ENCODE results near the gene ID1. TPM values are rescaled to one million over a fixed set of nuclear protein-coding genes. Genes with fewer than 3 reads are reported as not detected.

Gene ID1
- total and polyA plus RNA-seq, 2 of the 13 experiments (the other 11 are each of a cell fraction or from before 2014, with no cell fraction given): 320 to 419 TPM

DNA sequence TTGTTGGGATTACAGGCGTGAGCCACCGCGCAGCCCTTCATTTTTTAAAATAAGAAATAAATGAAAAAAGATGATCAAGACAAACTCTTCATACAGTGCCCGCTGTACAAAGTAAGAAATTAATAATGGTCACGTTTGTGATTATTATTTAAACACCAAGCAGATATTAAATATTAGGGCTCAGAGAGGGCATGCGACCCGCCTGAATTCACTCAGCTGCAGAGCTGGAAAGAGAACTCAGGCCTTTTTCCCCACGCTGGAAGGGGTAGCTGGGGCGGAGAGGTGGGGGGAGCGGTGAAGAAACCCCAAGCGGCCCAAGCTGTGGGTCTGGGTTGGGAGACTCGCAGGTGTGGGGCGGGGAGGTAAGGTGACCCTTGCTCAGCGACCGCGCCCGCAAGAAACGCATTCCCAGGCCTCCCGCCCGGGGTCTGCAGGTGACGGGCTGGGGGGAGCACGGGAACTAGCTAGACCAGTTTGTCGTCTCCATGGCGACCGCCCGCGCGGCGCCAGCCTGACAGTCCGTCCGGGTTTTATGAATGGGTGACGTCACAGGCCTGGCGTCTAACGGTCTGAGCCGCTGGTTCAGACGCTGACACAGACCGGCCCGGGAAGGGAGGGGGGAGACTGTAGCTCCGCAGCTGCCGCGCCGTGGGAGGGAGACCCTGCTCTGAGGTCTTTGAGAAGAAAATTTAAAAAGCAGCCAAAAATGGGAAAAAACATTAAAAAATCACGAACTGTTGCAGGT is 1.1 kb upstream of the ID1 start (continued):
- TF ChIP-seq NFATC3 (CRISPR knock-in tag; IDR thresholded peaks at IDR 0.05) (0 out of 2 replicates have a peak, but pooled peaks have one; percentile 15), PLRG1 (conservative IDR thresholded peaks at IDR 0.05) (no peak), ZNF430 (CRISPR knock-in tag; IDR thresholded peaks at IDR 0.05) (peak; percentile 98), SAP130 (CRISPR knock-in tag; IDR thresholded peaks at IDR 0.05; ENCODE audit: low read depth) (peak; percentile 99), ZNF337 (CRISPR knock-in tag; IDR thresholded peaks at IDR 0.05; ENCODE audit: borderline replicate concordance, low read depth) (0 out of 2 replicates have a peak, but pooled peaks have one; percentile 30), TSC22D2 (CRISPR knock-in tag; IDR thresholded peaks at IDR 0.05; ENCODE audit: borderline replicate concordance) (peak; percentile 86; the same call in 1 of the 2 replicates), TEAD2 (CRISPR knock-in tag; IDR thresholded peaks at IDR 0.05) (no peak; the same call in 1 of the 2 replicates), ZNF260 (CRISPR knock-in tag; IDR thresholded peaks at IDR 0.05; ENCODE audit: borderline replicate concordance, low read depth) (no peak), MEIS1 (CRISPR knock-in tag; IDR thresholded peaks at IDR 0.05; ENCODE audit: borderline replicate concordance) (peak; percentile 99), ZNF296 (CRISPR knock-in tag; conservative IDR thresholded peaks at IDR 0.05) (no peak), ZNF552 (CRISPR knock-in tag; IDR thresholded peaks at IDR 0.05; ENCODE audit: borderline replicate concordance) (peak; percentile 72; the same call in 1 of the 2 replicates), KMT2B (CRISPR knock-in tag; IDR thresholded peaks at IDR 0.05) (peak; percentile 77), ZNF782 (CRISPR knock-in tag; IDR thresholded peaks at IDR 0.05; ENCODE audit: borderline replicate concordance) (peak; percentile 87; the same call in 1 of the 2 replicates), HMGA1 (CRISPR knock-in tag; conservative IDR thresholded peaks at IDR 0.05) (no peak), MATR3 (CRISPR knock-in tag; IDR thresholded peaks at IDR 0.05) (no peak), ZNF549 (CRISPR knock-in tag; IDR thresholded peaks at IDR 0.05) (0 out of 2 replicates have a peak, but pooled peaks have one; percentile 69), YY1 (IDR thresholded peaks at IDR 0.05; ENCODE audit: insufficient read depth, insufficient replicate concordance, low read depth, low read length) (peak; percentile 84), ZNF343 (CRISPR knock-in tag; IDR thresholded peaks at IDR 0.05) (peak; percentile 43; the same call in 1 of the 2 replicates), HES4 (CRISPR knock-in tag; IDR thresholded peaks at IDR 0.05; ENCODE audit: borderline replicate concordance) (no peak), UBTF (CRISPR knock-in tag; IDR thresholded peaks at IDR 0.05) (peak; percentile 86), NR2F1 (CRISPR knock-in tag; IDR thresholded peaks at IDR 0.05) (peak; percentile 56 to 78; a peak in 3 of 4 replicates)
- TF ChIP-seq, protein P1, sequence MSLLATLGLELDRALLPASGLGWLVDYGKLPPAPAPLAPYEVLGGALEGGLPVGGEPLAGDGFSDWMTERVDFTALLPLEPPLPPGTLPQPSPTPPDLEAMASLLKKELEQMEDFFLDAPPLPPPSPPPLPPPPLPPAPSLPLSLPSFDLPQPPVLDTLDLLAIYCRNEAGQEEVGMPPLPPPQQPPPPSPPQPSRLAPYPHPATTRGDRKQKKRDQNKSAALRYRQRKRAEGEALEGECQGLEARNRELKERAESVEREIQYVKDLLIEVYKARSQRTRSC (CRISPR knock-in tag; IDR thresholded peaks at IDR 0.05; ENCODE audit: low read depth): no peak
- TF ChIP-seq, protein P2, sequence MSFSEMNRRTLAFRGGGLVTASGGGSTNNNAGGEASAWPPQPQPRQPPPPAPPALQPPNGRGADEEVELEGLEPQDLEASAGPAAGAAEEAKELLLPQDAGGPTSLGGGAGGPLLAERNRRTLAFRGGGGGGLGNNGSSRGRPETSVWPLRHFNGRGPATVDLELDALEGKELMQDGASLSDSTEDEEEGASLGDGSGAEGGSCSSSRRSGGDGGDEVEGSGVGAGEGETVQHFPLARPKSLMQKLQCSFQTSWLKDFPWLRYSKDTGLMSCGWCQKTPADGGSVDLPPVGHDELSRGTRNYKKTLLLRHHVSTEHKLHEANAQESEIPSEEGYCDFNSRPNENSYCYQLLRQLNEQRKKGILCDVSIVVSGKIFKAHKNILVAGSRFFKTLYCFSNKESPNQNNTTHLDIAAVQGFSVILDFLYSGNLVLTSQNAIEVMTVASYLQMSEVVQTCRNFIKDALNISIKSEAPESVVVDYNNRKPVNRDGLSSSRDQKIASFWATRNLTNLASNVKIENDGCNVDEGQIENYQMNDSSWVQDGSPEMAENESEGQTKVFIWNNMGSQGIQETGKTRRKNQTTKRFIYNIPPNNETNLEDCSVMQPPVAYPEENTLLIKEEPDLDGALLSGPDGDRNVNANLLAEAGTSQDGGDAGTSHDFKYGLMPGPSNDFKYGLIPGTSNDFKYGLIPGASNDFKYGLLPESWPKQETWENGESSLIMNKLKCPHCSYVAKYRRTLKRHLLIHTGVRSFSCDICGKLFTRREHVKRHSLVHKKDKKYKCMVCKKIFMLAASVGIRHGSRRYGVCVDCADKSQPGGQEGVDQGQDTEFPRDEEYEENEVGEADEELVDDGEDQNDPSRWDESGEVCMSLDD (CRISPR knock-in tag; IDR thresholded peaks at IDR 0.05; ENCODE audit: borderline replicate concordance): peak; percentile 49; the same call in 1 of the 2 replicates

All from HepG2 (cell line).